Mesothelial cell of epicardium (in vitro differentiated cells): ENCODE measurements around the gene SSBP4. TPM values are rescaled to one million over a fixed set of nuclear protein-coding genes. Genes with fewer than 3 reads are reported as not detected.

Experiments used
- DNase-seq, 2 experiments: peaks; one replicate each; pipeline ENCODE4 v3.0.0; 2021; ENCODE audit warnings: low spot score in 2 of 2; ENCODE audit not compliant: unreplicated experiment in 2 of 2
- H3K27ac Mint-ChIP-seq: 2 replicates; pipeline ENCODE4 v1.8.0; 2021; ENCODE audit warnings: mixed read lengths
- H3K27me3 Mint-ChIP-seq: 2 replicates; pipeline ENCODE4 v1.8.0; 2021; ENCODE audit warnings: low read depth, mixed read lengths
- H3K36me3 Mint-ChIP-seq: 2 replicates; pipeline ENCODE4 v1.8.0; 2021; ENCODE audit warnings: mixed read lengths
- H3K4me1 Mint-ChIP-seq: 2 replicates; pipeline ENCODE4 v1.8.0; 2021; ENCODE audit warnings: mixed read lengths
- H3K4me3 Mint-ChIP-seq: 2 replicates; pipeline ENCODE4 v1.8.0; 2021; ENCODE audit warnings: mild to moderate bottlenecking, moderate library complexity, mixed read lengths
- H3K9me3 Mint-ChIP-seq: 2 replicates; pipeline ENCODE4 v1.8.0; 2021; ENCODE audit warnings: mixed read lengths
- total RNA-seq: library from RNA; stranded (reverse); gene quantifications from 3 replicates; pipeline ENCODE4 v1.2.1, GENCODE V29; 2021
- TF ChIP-seq, protein P1 (sequence below): fragments of 200-600 bp; sonication (generic); IDR thresholded peaks from one replicate; pipeline ENCODE4 v1.5.0; 2021; ENCODE audit warnings: antibody characterized with exemption; ENCODE audit not compliant: unreplicated experiment

SSBP4 gene
- total RNA-seq, 1 donor from 2014 or later: 123 TPM

DNA sequence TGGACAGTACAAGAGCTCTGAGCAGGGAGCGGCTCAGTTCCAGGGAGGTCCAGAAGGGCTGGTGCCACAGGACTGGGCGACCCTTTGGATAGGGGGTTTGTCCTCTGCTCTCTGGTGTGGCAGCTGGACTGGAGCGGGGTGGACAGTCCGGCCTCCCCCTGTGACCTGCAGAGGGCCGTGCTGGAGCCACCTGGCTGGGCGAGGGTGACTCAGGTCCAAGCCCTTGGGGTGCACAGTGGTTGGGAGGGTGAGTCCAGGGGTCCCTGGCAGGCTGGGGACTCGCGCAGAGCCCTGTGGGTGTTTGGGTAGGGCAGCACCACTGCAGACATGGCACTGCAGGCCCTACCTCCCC lies 7.2 kb downstream of the SSBP4 start:
- DNase-seq: no peak
- Mint-ChIP-seq H3K27ac (no peak overlapping the region), H3K4me1 (peaks cover 35% of the 10 kb centered on the region), H3K4me3 (no peak overlapping the region), H3K9me3 (no peaks in the 10 kb centered on the region), H3K27me3 (no peaks in the 10 kb centered on the region), H3K36me3 (no peaks in the 10 kb centered on the region)
- TF ChIP-seq, protein P1, sequence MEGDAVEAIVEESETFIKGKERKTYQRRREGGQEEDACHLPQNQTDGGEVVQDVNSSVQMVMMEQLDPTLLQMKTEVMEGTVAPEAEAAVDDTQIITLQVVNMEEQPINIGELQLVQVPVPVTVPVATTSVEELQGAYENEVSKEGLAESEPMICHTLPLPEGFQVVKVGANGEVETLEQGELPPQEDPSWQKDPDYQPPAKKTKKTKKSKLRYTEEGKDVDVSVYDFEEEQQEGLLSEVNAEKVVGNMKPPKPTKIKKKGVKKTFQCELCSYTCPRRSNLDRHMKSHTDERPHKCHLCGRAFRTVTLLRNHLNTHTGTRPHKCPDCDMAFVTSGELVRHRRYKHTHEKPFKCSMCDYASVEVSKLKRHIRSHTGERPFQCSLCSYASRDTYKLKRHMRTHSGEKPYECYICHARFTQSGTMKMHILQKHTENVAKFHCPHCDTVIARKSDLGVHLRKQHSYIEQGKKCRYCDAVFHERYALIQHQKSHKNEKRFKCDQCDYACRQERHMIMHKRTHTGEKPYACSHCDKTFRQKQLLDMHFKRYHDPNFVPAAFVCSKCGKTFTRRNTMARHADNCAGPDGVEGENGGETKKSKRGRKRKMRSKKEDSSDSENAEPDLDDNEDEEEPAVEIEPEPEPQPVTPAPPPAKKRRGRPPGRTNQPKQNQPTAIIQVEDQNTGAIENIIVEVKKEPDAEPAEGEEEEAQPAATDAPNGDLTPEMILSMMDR: no peak

DNA sequence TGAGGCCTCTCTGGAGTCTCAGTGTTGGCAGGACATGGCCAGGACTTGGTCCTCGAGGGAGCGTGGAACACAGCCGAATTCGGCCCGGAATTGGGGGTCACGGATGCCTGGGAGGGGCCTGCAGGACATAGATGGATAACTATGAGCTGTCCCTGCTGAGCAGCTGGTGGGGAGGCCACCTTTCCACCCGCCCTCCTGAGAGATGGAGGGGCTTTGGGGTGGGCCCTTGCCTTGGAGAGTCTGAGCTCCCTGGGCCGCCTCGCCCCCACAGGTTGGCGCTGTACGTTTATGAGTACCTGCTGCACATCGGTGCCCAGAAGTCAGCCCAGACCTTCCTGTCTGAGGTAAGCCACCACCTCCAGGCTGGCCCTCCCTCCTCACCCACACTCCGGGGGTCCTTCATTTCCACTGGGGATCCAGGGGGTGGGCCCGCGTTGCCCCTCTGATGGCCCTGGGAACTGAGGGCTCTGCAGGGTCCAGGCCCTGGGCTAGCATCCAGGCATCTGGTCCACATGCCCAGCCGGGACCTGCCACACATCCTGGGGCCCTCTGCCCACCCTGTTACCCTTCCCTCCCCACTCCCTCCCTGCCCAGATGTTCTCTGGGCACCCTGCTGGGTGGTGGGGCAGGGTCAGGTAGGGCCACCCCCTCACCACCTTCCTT lies 8.0 kb downstream of the SSBP4 start:
- no peak for DNase-seq
- Mint-ChIP-seq H3K4me1 (peaks cover 38% of the 10 kb centered on the region), H3K9me3 (no peaks in the 10 kb centered on the region), H3K36me3 (no peaks in the 10 kb centered on the region), H3K27ac (no peak overlapping the region), H3K27me3 (no peaks in the 10 kb centered on the region), H3K4me3 (no peak overlapping the region)
- TF ChIP-seq, protein P1: no peak

DNA sequence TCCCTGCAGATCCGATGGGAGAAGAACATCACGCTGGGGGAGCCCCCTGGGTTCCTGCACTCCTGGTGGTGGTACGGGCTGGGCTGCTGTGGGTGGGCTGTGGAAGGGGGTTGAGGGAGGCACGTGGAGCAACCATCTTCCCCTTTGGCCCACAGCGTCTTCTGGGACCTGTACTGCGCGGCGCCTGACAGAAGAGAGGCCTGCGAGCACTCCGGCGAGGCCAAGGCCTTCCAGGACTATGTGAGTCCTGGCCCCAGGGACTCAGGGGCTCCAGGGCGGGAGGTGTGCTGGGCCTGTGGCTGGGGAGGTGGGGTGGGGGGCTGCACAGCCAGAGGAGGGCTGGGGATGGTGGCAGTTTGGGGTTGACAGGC lies 8.5 kb downstream of the SSBP4 start:
- Mint-ChIP-seq H3K36me3 (no peaks in the 10 kb centered on the region), H3K4me3 (no peak overlapping the region), H3K27ac (peak overlapping the region; percentile 30), H3K9me3 (no peaks in the 10 kb centered on the region), H3K4me1 (peaks cover 40% of the 10 kb centered on the region), H3K27me3 (no peaks in the 10 kb centered on the region)
- TF ChIP-seq, protein P1: no peak
- no peak for DNase-seq

DNA sequence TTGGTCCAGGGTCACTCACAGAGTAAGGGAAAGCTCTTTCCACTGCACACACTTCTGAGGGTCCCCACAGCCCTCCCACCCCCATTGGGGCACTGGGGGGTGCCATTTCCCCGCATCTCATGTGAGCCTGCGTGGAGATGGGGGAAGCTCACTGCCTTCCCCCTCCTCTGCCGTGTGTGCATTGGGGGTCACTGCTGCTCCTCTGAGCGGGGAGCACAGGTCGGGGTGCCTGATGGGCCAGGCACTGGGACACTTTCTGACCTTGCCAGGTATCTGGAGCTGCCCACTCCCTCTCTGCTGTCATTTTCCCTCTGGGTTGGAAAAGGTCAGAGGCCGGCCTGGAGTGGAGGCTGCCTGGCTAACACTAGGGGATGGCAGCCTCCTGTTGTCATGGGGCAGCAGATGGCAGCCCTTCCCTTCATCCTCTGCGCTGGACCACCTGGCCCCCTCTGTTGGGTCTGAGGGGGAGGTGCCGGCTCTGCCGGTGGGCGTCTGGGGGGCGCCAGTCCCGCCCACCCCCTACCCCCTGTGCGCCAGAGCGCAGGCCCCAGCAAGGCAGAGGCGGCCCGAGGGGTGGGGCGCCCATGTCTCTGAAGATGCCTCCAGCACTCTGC lies 9.1 kb downstream of the SSBP4 start:
- no peak for DNase-seq
- H3K4me3 Mint-ChIP-seq: no peak overlapping the region
- no peaks in the 10 kb centered on the region for H3K27me3 Mint-ChIP-seq
- TF ChIP-seq, protein P1: no peak
- H3K4me1 Mint-ChIP-seq: peaks cover 37% of the 10 kb centered on the region
- H3K27ac Mint-ChIP-seq: no peak overlapping the region
- no peaks in the 10 kb centered on the region for H3K9me3 Mint-ChIP-seq
- no peaks in the 10 kb centered on the region for H3K36me3 Mint-ChIP-seq

DNA sequence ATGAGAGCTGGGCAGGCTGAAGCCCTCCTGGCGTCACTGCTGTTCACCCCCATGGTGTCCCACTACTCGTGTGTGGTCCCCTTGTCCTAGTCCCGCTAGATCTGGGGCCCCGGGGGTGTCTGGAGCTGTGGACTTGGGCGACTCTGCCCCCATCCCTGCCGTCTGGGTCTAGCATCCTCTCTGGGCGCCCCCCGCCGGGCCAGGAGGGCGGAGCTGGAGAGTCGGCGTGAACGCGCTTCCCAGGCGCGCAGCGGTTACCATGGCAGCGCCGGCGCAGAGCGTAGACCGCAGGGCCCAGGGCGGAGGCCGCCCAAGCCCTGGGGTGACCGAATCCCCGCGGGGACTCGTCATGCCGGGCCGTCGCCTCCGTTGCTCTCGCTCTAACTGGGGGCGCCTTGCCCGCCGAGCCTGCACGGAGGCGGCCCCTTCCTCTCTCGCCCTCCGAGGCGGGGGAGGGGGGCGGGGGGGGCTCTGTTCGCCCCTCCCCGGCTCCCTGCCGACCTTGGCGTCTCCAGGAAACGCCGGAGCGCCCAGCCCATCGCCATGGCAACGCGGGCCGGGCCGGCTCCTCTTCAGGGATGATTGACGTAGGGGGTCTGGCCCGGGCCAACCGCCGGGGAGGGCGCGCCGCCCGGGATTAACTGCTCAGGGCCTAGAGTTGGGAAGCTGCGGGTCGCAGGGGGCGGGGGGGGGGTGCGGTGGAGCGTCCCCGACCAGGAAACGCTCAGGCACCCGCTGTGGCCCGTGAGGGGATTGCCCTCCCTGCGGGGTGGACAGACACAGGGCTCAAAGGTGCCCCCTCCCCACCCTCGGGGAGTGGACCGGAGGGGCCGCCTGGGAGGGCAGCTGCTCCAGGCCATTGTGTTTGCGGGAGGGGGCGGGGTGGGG lies 9.8 kb downstream of the SSBP4 start:
- H3K27ac Mint-ChIP-seq: peak overlapping the region; percentile 21
- peak; percentile 75 to 81 for DNase-seq
- peak overlapping the region; percentile 37 for H3K4me3 Mint-ChIP-seq

More for the DNA sequence above, 9.8 kb downstream of the SSBP4 start:
- H3K9me3 Mint-ChIP-seq: no peaks in the 10 kb centered on the region
- TF ChIP-seq, protein P1: no peak
- no peaks in the 10 kb centered on the region for H3K27me3 Mint-ChIP-seq
- H3K4me1 Mint-ChIP-seq: peaks cover 32% of the 10 kb centered on the region
- H3K36me3 Mint-ChIP-seq: no peaks in the 10 kb centered on the region
